ENCODE measurements around the gene SNX5. TPM values are rescaled to one million over a fixed set of nuclear protein-coding genes. Genes with fewer than 3 reads are reported as not detected.

The SNX5 gene
- total and polyA plus RNA-seq, 2 experiments from 2014 or later: 105 to 144 TPM

- no peak overlapping the region for H3K4me3 ChIP-seq
- H3K9me3 ChIP-seq (ENCODE audit: low read depth): no peaks in the 10 kb centered on the region
- H3K36me3 ChIP-seq: no peaks in the 10 kb centered on the region
- no peaks in the 10 kb centered on the region for H3K27me3 ChIP-seq
- H3K27ac ChIP-seq: no peak overlapping the region
- peaks cover 4% of the 10 kb centered on the region for H3K4me1 ChIP-seq (ENCODE audit: low read depth)
- TF ChIP-seq, protein P1, sequence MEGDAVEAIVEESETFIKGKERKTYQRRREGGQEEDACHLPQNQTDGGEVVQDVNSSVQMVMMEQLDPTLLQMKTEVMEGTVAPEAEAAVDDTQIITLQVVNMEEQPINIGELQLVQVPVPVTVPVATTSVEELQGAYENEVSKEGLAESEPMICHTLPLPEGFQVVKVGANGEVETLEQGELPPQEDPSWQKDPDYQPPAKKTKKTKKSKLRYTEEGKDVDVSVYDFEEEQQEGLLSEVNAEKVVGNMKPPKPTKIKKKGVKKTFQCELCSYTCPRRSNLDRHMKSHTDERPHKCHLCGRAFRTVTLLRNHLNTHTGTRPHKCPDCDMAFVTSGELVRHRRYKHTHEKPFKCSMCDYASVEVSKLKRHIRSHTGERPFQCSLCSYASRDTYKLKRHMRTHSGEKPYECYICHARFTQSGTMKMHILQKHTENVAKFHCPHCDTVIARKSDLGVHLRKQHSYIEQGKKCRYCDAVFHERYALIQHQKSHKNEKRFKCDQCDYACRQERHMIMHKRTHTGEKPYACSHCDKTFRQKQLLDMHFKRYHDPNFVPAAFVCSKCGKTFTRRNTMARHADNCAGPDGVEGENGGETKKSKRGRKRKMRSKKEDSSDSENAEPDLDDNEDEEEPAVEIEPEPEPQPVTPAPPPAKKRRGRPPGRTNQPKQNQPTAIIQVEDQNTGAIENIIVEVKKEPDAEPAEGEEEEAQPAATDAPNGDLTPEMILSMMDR (IDR thresholded peaks at IDR 0.05; ENCODE audit: low read depth, low read length): no peak
- no peak for DNase-seq (ENCODE audit: low read depth in 1 of 2, low spot score in 1 of 2)
Measured at GRCh38 chr20:18011951-18012645, 43.5 kb upstream of the SNX5 start.

DNA sequence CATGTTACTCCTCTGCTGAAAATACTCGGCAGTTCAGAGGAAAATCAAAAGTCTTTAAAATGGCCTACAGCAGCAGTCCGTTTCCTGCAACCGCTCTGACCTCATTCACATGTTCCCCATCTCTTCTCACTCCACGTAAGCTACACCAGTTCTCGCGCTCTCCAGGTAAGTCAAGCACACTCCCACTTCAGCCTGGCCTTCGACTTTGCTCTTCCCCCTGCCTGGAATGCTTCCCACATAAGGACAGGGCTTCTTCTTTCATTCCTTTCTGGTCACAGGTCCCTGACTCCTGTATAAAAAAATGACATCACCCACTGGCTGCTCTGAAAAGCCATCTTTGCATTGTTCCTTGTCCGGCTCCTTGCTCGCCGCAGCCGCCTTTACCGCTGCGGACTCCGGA lies 42.9 kb upstream of the SNX5 start:
- TF ChIP-seq, protein P1 (IDR thresholded peaks at IDR 0.05; ENCODE audit: low read depth, low read length): no peak
- no peak for DNase-seq (ENCODE audit: low read depth in 1 of 2, low spot score in 1 of 2)

GRCh38 chr20:18009116-18009515 lies 40.5 kb upstream of the SNX5 start:
- TF ChIP-seq, protein P1 (IDR thresholded peaks at IDR 0.05; ENCODE audit: low read depth, low read length): no peak
- Histone ChIP-seq H3K27me3 (no peaks in the 10 kb centered on the region), H3K4me3 (no peak overlapping the region), H3K9me3 (ENCODE audit: low read depth) (no peaks in the 10 kb centered on the region), H3K36me3 (no peaks in the 10 kb centered on the region), H3K27ac (no peak overlapping the region), H3K4me1 (ENCODE audit: low read depth) (peaks cover 18% of the 10 kb centered on the region)
- no peak for DNase-seq (ENCODE audit: low read depth in 1 of 2, low spot score in 1 of 2)

More for the DNA sequence above, 42.9 kb upstream of the SNX5 start:
- Histone ChIP-seq H3K9me3 (ENCODE audit: low read depth) (no peaks in the 10 kb centered on the region), H3K4me3 (no peak overlapping the region), H3K27me3 (no peaks in the 10 kb centered on the region), H3K27ac (no peak overlapping the region), H3K36me3 (no peaks in the 10 kb centered on the region), H3K4me1 (ENCODE audit: low read depth) (peaks cover 4% of the 10 kb centered on the region)

GRCh38 chr20:18007534-18008292 lies 39.1 kb upstream of the SNX5 start:
- Histone ChIP-seq H3K27me3 (no peaks in the 10 kb centered on the region), H3K4me3 (no peak overlapping the region)
- TF ChIP-seq, protein P1 (IDR thresholded peaks at IDR 0.05; ENCODE audit: low read depth, low read length): no peak

DNA sequence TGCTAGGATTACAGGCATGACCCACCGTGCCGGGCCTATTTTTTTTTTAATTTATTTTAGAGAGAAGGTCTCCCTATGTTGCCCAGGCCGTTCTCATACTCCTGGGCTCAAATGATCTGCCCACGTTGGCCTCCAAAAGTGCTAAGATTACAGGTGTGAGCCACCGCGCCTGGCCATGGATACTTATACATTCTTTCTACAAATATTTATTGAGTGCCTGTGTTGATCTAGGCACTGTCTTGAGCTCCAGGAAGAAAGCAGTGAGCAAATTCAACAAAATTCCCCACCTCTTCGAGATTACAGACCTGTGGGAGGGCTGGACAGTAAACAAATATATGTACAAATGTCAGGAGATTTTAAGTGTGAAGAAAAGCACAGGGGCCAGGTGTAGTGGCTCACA lies 38.1 kb upstream of the SNX5 start:
- Histone ChIP-seq H3K27me3 (no peaks in the 10 kb centered on the region), H3K36me3 (no peaks in the 10 kb centered on the region), H3K4me1 (ENCODE audit: low read depth) (peaks cover 24% of the 10 kb centered on the region), H3K9me3 (ENCODE audit: low read depth) (no peaks in the 10 kb centered on the region), H3K27ac (no peak overlapping the region), H3K4me3 (no peak overlapping the region)
- no peak for DNase-seq (ENCODE audit: low read depth in 1 of 2, low spot score in 1 of 2)
- TF ChIP-seq, protein P1 (IDR thresholded peaks at IDR 0.05; ENCODE audit: low read depth, low read length): no peak

More at GRCh38 chr20:18007534-18008292, 39.1 kb upstream of the SNX5 start:
- H3K27ac ChIP-seq: peak overlapping the region; percentile 21
- H3K9me3 ChIP-seq (ENCODE audit: low read depth): no peaks in the 10 kb centered on the region
- H3K36me3 ChIP-seq: no peaks in the 10 kb centered on the region
- peaks cover 24% of the 10 kb centered on the region for H3K4me1 ChIP-seq (ENCODE audit: low read depth)
- DNase-seq (ENCODE audit: low read depth in 1 of 2, low spot score in 1 of 2): peak in 1 of 2 donors; percentile 50
